ENCODE data around the gene NKG7.

- TF ChIP-seq, protein P1, sequence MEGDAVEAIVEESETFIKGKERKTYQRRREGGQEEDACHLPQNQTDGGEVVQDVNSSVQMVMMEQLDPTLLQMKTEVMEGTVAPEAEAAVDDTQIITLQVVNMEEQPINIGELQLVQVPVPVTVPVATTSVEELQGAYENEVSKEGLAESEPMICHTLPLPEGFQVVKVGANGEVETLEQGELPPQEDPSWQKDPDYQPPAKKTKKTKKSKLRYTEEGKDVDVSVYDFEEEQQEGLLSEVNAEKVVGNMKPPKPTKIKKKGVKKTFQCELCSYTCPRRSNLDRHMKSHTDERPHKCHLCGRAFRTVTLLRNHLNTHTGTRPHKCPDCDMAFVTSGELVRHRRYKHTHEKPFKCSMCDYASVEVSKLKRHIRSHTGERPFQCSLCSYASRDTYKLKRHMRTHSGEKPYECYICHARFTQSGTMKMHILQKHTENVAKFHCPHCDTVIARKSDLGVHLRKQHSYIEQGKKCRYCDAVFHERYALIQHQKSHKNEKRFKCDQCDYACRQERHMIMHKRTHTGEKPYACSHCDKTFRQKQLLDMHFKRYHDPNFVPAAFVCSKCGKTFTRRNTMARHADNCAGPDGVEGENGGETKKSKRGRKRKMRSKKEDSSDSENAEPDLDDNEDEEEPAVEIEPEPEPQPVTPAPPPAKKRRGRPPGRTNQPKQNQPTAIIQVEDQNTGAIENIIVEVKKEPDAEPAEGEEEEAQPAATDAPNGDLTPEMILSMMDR (conservative IDR thresholded peaks at IDR 0.05; ENCODE audit: low read depth in 2 of 2), result peak; percentile 42 to 59
- no peak for TF ChIP-seq REST (IDR thresholded peaks at IDR 0.05; ENCODE audit: unreplicated experiment)
These were observed 25.7 kb downstream of the NKG7 start for GRCh38 chr19:51346742-51347141.
